H1 (cell line): ENCODE measurements around the gene DACH2. TPM values are rescaled to one million over a fixed set of nuclear protein-coding genes. Genes with fewer than 3 reads are reported as not detected.

ENCODE experiments used
- CTCF ChIA-PET: fragments of 300-600 bp; sonication (Branson Sonifier 250); formaldehyde crosslinking; loops from one replicate; lab custom pipeline; 2021; ENCODE audit not compliant: partially characterized antibody; lab: Charles Lee
- POLR2A ChIA-PET: fragments of 300-600 bp; sonication (Branson Sonifier 250); formaldehyde crosslinking; loops from one replicate; lab custom pipeline; 2021; ENCODE audit warnings: inconsistent platforms; ENCODE audit not compliant: partially characterized antibody; lab: Charles Lee
- DNase-seq, 2 experiments: peaks; one replicate each; pipeline versions ENCODE4 v3.0.0 to v3.0.0-alpha.2; 2010 to 2022; ENCODE audit warnings: low spot score in 2 of 2, low read depth in 1 of 2, mixed read lengths in 1 of 2
- FAIRE-seq: peaks from 2 replicates; lab custom pipeline; 2011; peaks lifted over from hg19 to GRCh38; lab: Jason Lieb, UNC
- H2AFZ ChIP-seq: 2 replicates; pipeline ENCODE4 v1.8.1; 2012; ENCODE audit warnings: low read length, inconsistent platforms
- H2AK5ac ChIP-seq: 2 replicates; pipeline ENCODE4 v1.6.1; 2013; ENCODE audit warnings: low read depth, low read length
- H2BK120ac ChIP-seq: replicated peaks from 2 replicates; pipeline ENCODE3; 2013; ENCODE audit warnings: low read depth, low read length, inconsistent platforms
- H2BK12ac ChIP-seq: 2 replicates; pipeline ENCODE4 v1.6.1; 2013; ENCODE audit warnings: low read depth, low read length
- H2BK15ac ChIP-seq: 2 replicates; pipeline ENCODE4 v1.6.1; 2013; ENCODE audit warnings: low read length
- H2BK20ac ChIP-seq: 2 replicates; pipeline ENCODE4 v1.6.1; 2013; ENCODE audit warnings: low read length
- H2BK5ac ChIP-seq: 2 replicates; pipeline ENCODE4 v1.6.1; 2013; ENCODE audit warnings: low read depth, low read length
- H3K14ac ChIP-seq: 2 replicates; pipeline ENCODE4 v1.6.1; 2013; ENCODE audit warnings: inconsistent platforms; ENCODE audit not compliant: insufficient read length
- H3K18ac ChIP-seq: 2 replicates; pipeline ENCODE4 v1.6.1; 2013; ENCODE audit warnings: low read length; ENCODE audit errors: extremely low read depth
- H3K23ac ChIP-seq: 2 replicates; pipeline ENCODE4 v1.6.1; 2013; ENCODE audit warnings: inconsistent platforms; ENCODE audit not compliant: insufficient read length
- H3K23me2 ChIP-seq: 2 replicates; pipeline ENCODE4 v1.6.1; 2013; ENCODE audit warnings: low read depth, low read length
- H3K27ac ChIP-seq: 2 replicates; pipeline ENCODE4 v1.6.1; 2011; ENCODE audit warnings: low read depth, low read length, inconsistent platforms
- H3K27me3 ChIP-seq, 4 experiments: replicated peaks in 1 of 4; 1 replicate in 1 of 4; 2 replicates in 3 of 4; pipeline versions ENCODE4 v1.6.1 to v1.8.1; 2011 to 2013; ENCODE audit warnings: low read length in 3 of 4, mild to moderate bottlenecking in 3 of 4, inconsistent platforms in 2 of 4, mixed read lengths in 2 of 4, moderate library complexity in 1 of 4; ENCODE audit not compliant: control insufficient read depth in 3 of 4, insufficient read depth in 3 of 4; ENCODE audit errors: extremely low read depth in 1 of 4
- H3K36me3 ChIP-seq, 4 experiments: 2 replicates each; pipeline versions ENCODE4 v1.6.1 to v1.8.1; 2011 to 2013; ENCODE audit warnings: mild to moderate bottlenecking in 4 of 4, low read length in 3 of 4, moderate library complexity in 2 of 4, control low read depth in 1 of 4, inconsistent platforms in 1 of 4; ENCODE audit not compliant: insufficient read depth in 4 of 4, control insufficient read depth in 2 of 4
- H3K4ac ChIP-seq: replicated peaks from 2 replicates; pipeline ENCODE3; 2013; ENCODE audit warnings: low read length, low read depth, mixed read lengths, inconsistent platforms; ENCODE audit not compliant: insufficient read length
- H3K4me1 ChIP-seq, 4 experiments: replicated peaks in 1 of 4; 1 replicate in 1 of 4; 2 replicates in 3 of 4; pipeline versions ENCODE4 v1.6.1 to v1.8.1; 2011 to 2013; ENCODE audit warnings: low read length in 3 of 4, inconsistent platforms in 2 of 4, mixed read lengths in 1 of 4; ENCODE audit not compliant: insufficient read depth in 4 of 4, control insufficient read depth in 3 of 4
- H3K4me2 ChIP-seq, 2 experiments: 2 replicates each; pipeline versions ENCODE4 v1.6.1 to v1.8.1; 2011 to 2013; ENCODE audit warnings: low read depth in 2 of 2, low read length in 2 of 2, control low read depth in 1 of 2, inconsistent platforms in 1 of 2, mild to moderate bottlenecking in 1 of 2; ENCODE audit not compliant: insufficient read depth in 1 of 2
- H3K4me3 ChIP-seq, 4 experiments: fragments of 200-600, 300-600 bp in 1 of 4; sonication (generic), shearing (Covaris generic), sonication (Bioruptor Twin) in 1 of 4; 2 replicates each; pipeline versions ENCODE4 v1.5.1 to v1.8.1; 2011 to 2016; ENCODE audit warnings: low read length in 4 of 4, low read depth in 3 of 4, control low read depth in 2 of 4, inconsistent platforms in 2 of 4, mild to moderate bottlenecking in 2 of 4, mixed read lengths in 1 of 4, moderate library complexity in 1 of 4; ENCODE audit not compliant: insufficient read depth in 2 of 4; ENCODE audit errors: extremely low read depth in 1 of 4
- H3K56ac ChIP-seq: replicated peaks from 2 replicates; pipeline ENCODE3; 2013; ENCODE audit warnings: low read depth, mild to moderate bottlenecking, mixed read lengths, low read length, inconsistent platforms; ENCODE audit not compliant: insufficient read length
- H3K79me1 ChIP-seq: 2 replicates; pipeline ENCODE4 v1.6.1; 2013; ENCODE audit warnings: low read depth, low read length, control low read depth
- H3K79me2 ChIP-seq, 2 experiments: 2 replicates each; pipeline versions ENCODE4 v1.6.1 to v1.8.1; 2012 to 2013; ENCODE audit warnings: low read length in 2 of 2, mild to moderate bottlenecking in 2 of 2, inconsistent platforms in 1 of 2; ENCODE audit not compliant: insufficient read depth in 2 of 2, control insufficient read depth in 1 of 2
- H3K9ac ChIP-seq, 4 experiments: replicated peaks in 1 of 4; 1 replicate in 1 of 4; 2 replicates in 3 of 4; pipeline versions ENCODE4 v1.6.1 to v1.8.1; 2011 to 2013; ENCODE audit warnings: low read depth in 3 of 4, low read length in 3 of 4, control low read depth in 2 of 4, mild to moderate bottlenecking in 2 of 4, moderate library complexity in 2 of 4, inconsistent platforms in 1 of 4; ENCODE audit errors: extremely low read depth in 1 of 4
- H3K9me3 ChIP-seq, 2 experiments: 2 replicates each; pipeline versions ENCODE4 v1.6.1 to v1.8.1; 2012 to 2013; ENCODE audit warnings: mild to moderate bottlenecking in 2 of 2, moderate library complexity in 2 of 2, control low read depth in 1 of 2, inconsistent platforms in 1 of 2, low read depth in 1 of 2, low read length in 1 of 2, mixed read lengths in 1 of 2; ENCODE audit not compliant: insufficient read depth in 2 of 2
- H4K20me1 ChIP-seq, 2 experiments: replicated peaks in 1 of 2; 2 replicates each; pipeline versions ENCODE3 to v1.8.1; 2011 to 2013; ENCODE audit warnings: inconsistent platforms in 2 of 2, low read length in 2 of 2, mild to moderate bottlenecking in 1 of 2; ENCODE audit not compliant: insufficient read depth in 2 of 2, control insufficient read depth in 1 of 2
- H4K5ac ChIP-seq: 2 replicates; pipeline ENCODE4 v1.6.1; 2013; ENCODE audit warnings: low read length, low read depth, mixed read lengths, inconsistent platforms; ENCODE audit not compliant: insufficient read length
- H4K8ac ChIP-seq: 2 replicates; pipeline ENCODE4 v1.8.0; 2013; ENCODE audit warnings: mild to moderate bottlenecking, moderate library complexity, low read length, inconsistent platforms; ENCODE audit not compliant: insufficient read depth; ENCODE audit errors: extremely low read depth
- H4K91ac ChIP-seq: replicated peaks from 2 replicates; pipeline ENCODE3; 2013; ENCODE audit warnings: low read length, mixed read lengths, inconsistent platforms; ENCODE audit not compliant: insufficient read length
- BACH1 ChIP-seq: IDR thresholded peaks from 2 replicates; pipeline ENCODE4 v1.6.1; 2012; ENCODE audit warnings: low read length, improper control_type of control experiment
- BRCA1 ChIP-seq: IDR thresholded peaks from 2 replicates; pipeline ENCODE4 v1.6.1; 2012; ENCODE audit warnings: low read depth, low read length, improper control_type of control experiment
- CBX8 ChIP-seq: fragments of 300-800, 300-1000 bp; sonication (generic); IDR thresholded peaks from 2 replicates; pipeline ENCODE4 v1.7.1; 2016; ENCODE audit warnings: low read depth, low read length, borderline replicate concordance
- CHD2 ChIP-seq: IDR thresholded peaks from 2 replicates; pipeline ENCODE4 v1.6.1; 2012; ENCODE audit warnings: low read length, improper control_type of control experiment
- EGR1 ChIP-seq: IDR thresholded peaks from 2 replicates; pipeline ENCODE4 v1.6.1; 2011; ENCODE audit warnings: low read depth, low read length, borderline replicate concordance
- FOSL1 ChIP-seq: IDR thresholded peaks from 2 replicates; pipeline ENCODE4 v1.6.1; 2011; ENCODE audit warnings: mild to moderate bottlenecking, low read depth, low read length, moderate library complexity; ENCODE audit not compliant: insufficient read depth
- KDM1A ChIP-seq: fragments of 200-600, 300-600 bp; sonication (generic); IDR thresholded peaks from 2 replicates; pipeline ENCODE4 v1.7.1; 2016; ENCODE audit warnings: mild to moderate bottlenecking, low read length, borderline replicate concordance
- KDM4A ChIP-seq: IDR thresholded peaks from one replicate; pipeline ENCODE4 v1.7.1; 2012; ENCODE audit warnings: low read depth, mild to moderate bottlenecking, moderate library complexity, low read length, inconsistent platforms; ENCODE audit not compliant: severe bottlenecking
- POLR2AphosphoS5 ChIP-seq: IDR thresholded peaks from 2 replicates; pipeline ENCODE4 v1.6.1; 2011; ENCODE audit warnings: low read depth, low read length
- RAD21 ChIP-seq, 2 experiments: IDR thresholded peaks in 1 of 2; conservative IDR thresholded peaks in 1 of 2; 2 replicates each; pipeline ENCODE4 v1.6.1; 2011; ENCODE audit warnings: low read depth in 2 of 2, low read length in 2 of 2, improper control_type of control experiment in 1 of 2, inconsistent platforms in 1 of 2, mild to moderate bottlenecking in 1 of 2, moderate library complexity in 1 of 2
- SP2 ChIP-seq: IDR thresholded peaks from 2 replicates; pipeline ENCODE4 v1.6.1; 2012; ENCODE audit warnings: mild to moderate bottlenecking, low read length, inconsistent platforms
- TCF12 ChIP-seq: IDR thresholded peaks from 2 replicates; pipeline ENCODE4 v1.6.1; 2011; ENCODE audit warnings: low read depth, mild to moderate bottlenecking, low read length
- YY1 ChIP-seq: IDR thresholded peaks from 2 replicates; pipeline ENCODE4 v1.6.1; 2011; ENCODE audit warnings: low read depth, mild to moderate bottlenecking, low read length
- WGBS, 2 experiments: shearing (Covaris generic) in 1 of 2; methylation state at CpG; one replicate each; pipeline versions ENCODE4 v1.1.6 to v1.1.7; 2013 to 2015; ENCODE audit warnings: low lambda C conversion rate in 2 of 2, mixed read lengths in 2 of 2, inconsistent platforms in 1 of 2, low coverage in 1 of 2, missing lambda C conversion rate in 1 of 2; ENCODE audit not compliant: insufficient replicate concordance in 2 of 2, insufficient coverage in 1 of 2, insufficient read length in 1 of 2; ENCODE audit errors: extremely low coverage in 1 of 2, missing lambda C conversion rate in 1 of 2; 5-methylcytosine and 5-hydroxymethylcytosine counted together
- polyA plus RNA-seq, 7 experiments: library from polyadenylated mRNA; depleted of rRNA in 3 of 7; stranded (reverse) in 5 of 7; unstranded in 2 of 7; fragments of >200 nt in 5 of 7; fragments of 200-250 nt in 2 of 7; gene quantifications; 1 replicate in 5 of 7; 2 replicates in 1 of 7; 4 replicates in 1 of 7; pipeline versions ENCODE4 v1.2.1 to v1.2.3, GENCODE V29; 2011 to 2013; ENCODE audit warnings: missing spikeins in 2 of 7, mixed read lengths in 2 of 7
- total RNA-seq: library from RNA; stranded (reverse); fragmentation: NEBNext Ultra II Directional; extraction: Animal tissue kit (Norgen Biotek cat#: 25700); gene quantifications from 2 replicates; pipeline ENCODE4 v1.2.1, GENCODE V29; 2021
- TF ChIP-seq, protein P1 (sequence below): IDR thresholded peaks from 2 replicates; pipeline ENCODE4 v1.6.1; 2011; ENCODE audit warnings: low read length, improper control_type of control experiment
- TF ChIP-seq, protein P2 (sequence below): IDR thresholded peaks from 2 replicates; pipeline ENCODE4 v1.6.1; 2012; ENCODE audit warnings: inconsistent platforms

The DACH2 gene
- total and polyA plus RNA-seq, 2 of the 8 experiments (the other 6 are each of a cell fraction or from before 2014, with no cell fraction given): 1.0 to 1.8 TPM

DNA sequence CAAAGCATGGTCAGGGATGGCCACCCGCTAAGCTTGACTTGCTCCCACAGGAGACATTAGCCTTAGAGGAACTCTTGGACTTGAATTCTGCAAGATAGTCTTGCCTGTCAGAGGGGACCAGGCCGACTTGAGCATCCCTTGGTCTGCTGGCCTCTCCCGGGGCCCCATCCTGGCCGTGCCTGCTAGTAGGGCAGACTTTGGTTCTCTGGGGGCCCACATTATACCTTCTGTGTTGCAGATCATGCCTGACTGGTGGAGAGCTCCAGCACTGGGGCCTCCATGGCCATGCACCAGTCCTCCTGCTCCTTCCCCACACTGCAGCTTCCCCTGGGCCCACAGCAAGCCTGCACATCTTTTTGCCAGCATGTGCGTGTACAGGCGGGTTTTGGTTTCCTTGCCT, 46.5 kb downstream of the DACH2 start:
- Histone ChIP-seq H3K56ac (no peak overlapping the region), H2BK20ac (no peak overlapping the region), H2AK5ac (no peak overlapping the region), H2AFZ (no peak overlapping the region), H3K14ac (no peak overlapping the region), H4K20me1 (no peaks in the 10 kb centered on the region), H3K79me2 (no peaks in the 10 kb centered on the region), H3K9me3 (no peaks in the 10 kb centered on the region), H2BK12ac (no peak overlapping the region), H3K27ac (no peak overlapping the region), H3K23ac (no peak overlapping the region), H3K4me1 (no peaks in the 10 kb centered on the region), H3K4ac (no peak overlapping the region), H3K79me1 (no peaks in the 10 kb centered on the region), H3K23me2 (no peaks in the 10 kb centered on the region), H3K4me2 (no peak overlapping the region), H3K27me3 (no peaks in the 10 kb centered on the region), H3K4me3 (no peak overlapping the region), H3K9ac (no peak overlapping the region), H3K18ac (no peak overlapping the region), H2BK5ac (no peak overlapping the region), H4K8ac (no peak overlapping the region), H2BK15ac (no peak overlapping the region), H2BK120ac (no peak overlapping the region), H3K36me3 (no peaks in the 10 kb centered on the region), H4K91ac (no peak overlapping the region), H4K5ac (no peak overlapping the region)
- FAIRE-seq (no peak), DNase-seq (no peak)
- POLR2A ChIA-PET: no interaction called here
- CTCF ChIA-PET: no interaction called here
- 88% methylated on average over 5 of the region's 6 CpGs; no CpG with 5 or more reads in 1 of the 2 experiments for WGBS, 2 experiments
- TF ChIP-seq RAD21 (IDR thresholded peaks at IDR 0.05 in 1 of 2, conservative IDR thresholded peaks at IDR 0.05 in 1 of 2; ENCODE audit: low read depth in 2 of 2, low read length in 2 of 2): no peak
- no peak for TF ChIP-seq SP2
- no peak for TF ChIP-seq CBX8
- no peak for TF ChIP-seq FOSL1
- no peak for TF ChIP-seq YY1
- TF ChIP-seq KDM4A: no peak
- TF ChIP-seq CHD2: no peak
- no peak for TF ChIP-seq EGR1
- TF ChIP-seq TCF12: no peak
- TF ChIP-seq, protein P1, sequence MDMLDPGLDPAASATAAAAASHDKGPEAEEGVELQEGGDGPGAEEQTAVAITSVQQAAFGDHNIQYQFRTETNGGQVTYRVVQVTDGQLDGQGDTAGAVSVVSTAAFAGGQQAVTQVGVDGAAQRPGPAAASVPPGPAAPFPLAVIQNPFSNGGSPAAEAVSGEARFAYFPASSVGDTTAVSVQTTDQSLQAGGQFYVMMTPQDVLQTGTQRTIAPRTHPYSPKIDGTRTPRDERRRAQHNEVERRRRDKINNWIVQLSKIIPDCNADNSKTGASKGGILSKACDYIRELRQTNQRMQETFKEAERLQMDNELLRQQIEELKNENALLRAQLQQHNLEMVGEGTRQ: no peak
- no peak for TF ChIP-seq KDM1A
- no peak for TF ChIP-seq BACH1
- no peak for TF ChIP-seq POLR2AphosphoS5
- TF ChIP-seq, protein P2, sequence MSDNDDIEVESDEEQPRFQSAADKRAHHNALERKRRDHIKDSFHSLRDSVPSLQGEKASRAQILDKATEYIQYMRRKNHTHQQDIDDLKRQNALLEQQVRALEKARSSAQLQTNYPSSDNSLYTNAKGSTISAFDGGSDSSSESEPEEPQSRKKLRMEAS: no peak
- TF ChIP-seq BRCA1: no peak
